Right kidney (tissue), 1 donor: ENCODE results near the gene GLRX.
"Not testable (repeated sequence)": the region's sequence is repeated elsewhere in the genome, so short reads cannot be mapped to it uniquely, and the experiment has no call there.

Experiments used
- DNase-seq: peaks from one replicate; pipeline ENCODE4 v3.0.0-alpha.2; 2016

The GLRX gene

GRCh38 chr5:95856501-95856981 lies 34.0 kb upstream of the GLRX start:
- DNase-seq, result no peak

GRCh38 chr5:95853490-95853889 lies 31.0 kb upstream of the GLRX start:
- DNase-seq, result no peak

DNA sequence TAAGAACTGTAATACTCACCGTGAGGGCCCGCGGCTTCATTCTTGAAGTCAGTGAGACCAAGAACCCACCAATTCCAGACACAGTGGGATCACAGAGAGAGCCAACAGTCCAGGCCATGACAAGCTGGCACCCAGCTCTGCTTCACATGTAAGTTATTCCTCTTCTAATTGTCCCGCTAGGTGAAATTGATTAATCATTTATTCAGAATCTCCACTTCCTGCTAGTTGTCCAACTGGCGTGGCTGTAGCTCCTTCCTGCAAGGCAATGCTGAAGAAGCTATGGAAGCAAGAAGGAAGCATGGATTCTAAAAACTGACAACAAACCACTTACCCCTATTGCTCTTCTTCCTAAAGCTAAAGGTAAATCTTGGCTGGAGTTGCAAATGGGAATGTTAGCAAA lies 30.0 kb upstream of the GLRX start:
- no peak for DNase-seq

DNA sequence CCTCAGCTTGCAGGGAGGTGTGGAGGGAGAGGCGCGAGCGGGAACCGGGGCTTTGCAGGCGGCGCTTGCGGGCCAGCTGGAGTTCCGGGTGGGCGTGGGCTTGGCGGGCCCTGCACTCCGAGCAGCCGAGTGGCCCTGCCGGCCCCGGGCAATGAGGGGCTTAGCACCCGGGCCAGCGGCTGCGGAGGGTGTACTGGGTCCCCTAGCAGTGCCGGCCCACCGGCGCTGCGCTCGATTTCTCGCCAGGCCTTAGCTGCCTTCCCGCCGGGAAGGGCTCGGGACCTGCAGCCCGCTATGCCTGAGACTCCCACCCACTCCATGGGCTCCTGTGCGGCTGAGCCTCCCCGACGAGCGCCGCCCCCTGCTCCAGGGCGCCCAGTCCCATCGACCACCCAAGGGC lies 28.6 kb upstream of the GLRX start:
- DNase-seq, result not testable (repeated sequence)

- DNase-seq, result no peak
These were observed 27.9 kb upstream of the GLRX start for GRCh38 chr5:95850391-95850894.

DNA sequence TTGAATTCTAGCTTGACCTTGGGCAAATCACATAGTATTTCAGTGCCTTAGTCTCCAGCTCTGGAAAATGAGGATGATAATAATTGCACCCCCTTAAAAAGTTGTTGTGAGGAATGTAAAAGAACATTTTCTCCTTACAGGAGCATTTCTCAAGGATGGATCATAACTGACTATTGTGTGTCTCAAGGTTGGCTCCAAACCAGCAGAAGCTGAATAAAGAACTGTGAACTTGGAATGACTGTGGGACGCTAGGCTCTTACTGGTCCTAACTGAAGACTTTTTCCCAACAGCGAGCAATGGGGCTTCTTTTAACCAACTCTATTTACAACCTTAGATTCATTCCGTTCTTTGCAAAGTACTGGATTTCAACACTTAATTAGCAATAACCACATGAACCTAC lies 26.2 kb upstream of the GLRX start:
- DNase-seq, result no peak

DNA sequence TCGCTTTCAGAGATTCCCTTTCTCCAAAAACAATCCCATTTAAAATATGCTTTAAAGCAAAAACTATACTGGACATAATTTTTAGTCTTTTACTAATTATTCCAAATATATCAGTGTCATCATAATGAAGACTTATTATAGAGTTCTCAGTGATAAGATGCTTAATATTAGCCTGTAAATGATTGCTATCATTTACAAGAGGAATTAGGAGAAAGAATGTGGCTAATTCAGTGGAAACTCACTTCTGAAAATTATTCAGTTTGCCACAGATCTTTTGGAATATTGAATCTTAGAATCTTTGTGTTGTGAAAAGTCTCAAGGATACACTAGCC lies 24.7 kb upstream of the GLRX start:
- no peak for DNase-seq

- no peak for DNase-seq
These were observed 24.2 kb upstream of the GLRX start for GRCh38 chr5:95846554-95847260.

DNA sequence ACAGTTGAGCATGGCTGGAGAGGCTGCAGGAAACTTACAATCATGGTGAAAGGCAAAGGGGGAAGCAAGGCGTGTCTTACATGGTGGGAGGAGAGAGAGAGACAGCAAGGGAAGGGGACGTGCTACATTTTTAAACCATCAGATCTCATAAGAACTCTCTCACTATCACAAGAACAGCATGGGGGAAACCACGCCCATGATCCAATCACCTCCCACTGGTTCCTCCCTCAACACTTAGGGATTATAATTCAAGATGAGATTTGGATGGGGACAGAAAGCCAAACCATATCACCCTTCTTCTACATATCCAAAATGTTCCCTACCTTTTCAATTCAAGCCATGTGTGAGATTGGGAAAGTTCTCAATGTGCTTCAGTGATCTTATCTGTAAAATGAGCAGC lies 22.9 kb upstream of the GLRX start:
- DNase-seq, result no peak

- no peak for DNase-seq
These were observed 21.3 kb upstream of the GLRX start for GRCh38 chr5:95843733-95844223.

- DNase-seq, result no peak
These were observed 20.5 kb upstream of the GLRX start for GRCh38 chr5:95842854-95843544.

DNA sequence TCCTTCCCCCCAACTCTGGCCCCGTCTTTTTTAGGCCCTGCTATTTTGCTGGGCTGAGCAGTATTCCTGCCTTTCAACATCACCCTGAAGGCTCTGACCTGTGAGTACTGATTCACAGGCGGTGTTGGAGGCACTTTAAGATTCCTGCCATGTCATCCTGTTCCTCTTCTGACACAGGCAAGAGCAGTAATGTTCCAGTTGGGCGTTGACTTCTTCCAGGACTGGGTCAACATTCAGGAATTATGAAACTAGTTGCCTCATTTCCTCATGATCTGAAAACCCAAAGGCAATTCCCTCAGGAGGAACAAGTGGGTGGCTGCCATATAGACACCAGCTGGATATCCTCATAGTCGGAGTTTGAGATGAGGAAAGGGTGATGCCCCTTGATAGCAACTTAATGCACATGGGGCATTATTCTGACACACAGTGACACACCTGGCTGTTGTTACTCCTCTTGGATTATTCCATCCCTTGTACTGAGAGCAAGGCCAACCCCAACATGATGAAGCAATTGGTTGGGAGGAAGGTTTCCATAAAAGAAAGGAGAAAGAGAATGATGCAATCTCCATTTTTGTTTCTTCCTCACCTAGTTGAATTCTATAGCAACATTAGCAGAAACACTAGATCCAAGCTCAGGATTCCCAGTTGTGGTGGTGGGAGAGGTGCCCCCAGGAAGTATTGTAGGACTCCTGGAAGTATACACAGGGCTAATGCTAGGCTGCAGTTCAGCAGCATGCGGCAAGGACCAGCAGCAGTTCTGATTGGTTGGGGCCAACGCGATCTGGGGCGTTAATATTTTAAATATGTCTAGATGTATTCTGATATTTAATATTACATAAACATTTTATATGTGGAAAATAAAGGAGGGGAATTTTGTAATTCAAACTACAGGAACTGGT lies 19.6 kb upstream of the GLRX start:
- DNase-seq, result no peak

GRCh38 chr5:95840956-95841705 lies 18.6 kb upstream of the GLRX start:
- no peak for DNase-seq

DNA sequence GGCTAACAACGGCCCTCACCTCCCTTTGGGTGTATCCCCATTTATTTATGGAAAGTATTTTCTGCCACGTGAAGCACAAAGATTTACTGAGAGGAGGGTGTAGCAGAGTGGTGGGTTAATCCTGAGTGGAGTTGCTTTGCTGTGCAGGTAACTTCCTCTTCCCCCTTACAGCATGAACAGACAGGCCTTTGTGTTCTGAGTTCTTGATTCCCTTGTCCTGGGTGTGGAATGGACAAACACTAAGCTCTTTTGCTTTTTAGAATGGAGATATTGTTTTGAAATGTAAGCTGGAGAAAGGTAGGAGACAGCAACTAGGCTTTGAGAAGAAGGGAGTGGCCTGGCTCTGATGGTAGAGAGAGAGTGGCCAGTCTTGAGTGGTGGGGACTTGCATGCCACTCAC lies 17.1 kb upstream of the GLRX start:
- no peak for DNase-seq

DNA sequence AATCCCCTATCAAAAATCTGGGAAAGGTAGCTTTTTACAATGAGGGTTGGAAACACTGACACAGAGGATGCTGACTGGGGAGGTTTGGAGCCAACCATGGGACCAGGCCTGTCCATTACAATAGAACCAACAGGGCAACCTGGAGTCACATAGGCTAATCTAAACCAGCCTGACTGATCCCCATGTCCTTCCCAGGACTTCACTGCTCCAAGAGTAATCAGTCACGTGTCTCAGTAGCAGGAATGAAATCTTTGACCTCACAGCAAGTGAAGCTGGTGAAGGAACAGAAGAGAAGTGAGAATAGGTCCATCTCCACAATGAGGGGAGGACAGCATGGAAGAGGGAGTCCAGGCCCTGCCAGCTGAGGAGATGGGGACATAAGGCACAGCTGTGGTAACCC lies 16.0 kb upstream of the GLRX start:
- DNase-seq, result no peak

DNA sequence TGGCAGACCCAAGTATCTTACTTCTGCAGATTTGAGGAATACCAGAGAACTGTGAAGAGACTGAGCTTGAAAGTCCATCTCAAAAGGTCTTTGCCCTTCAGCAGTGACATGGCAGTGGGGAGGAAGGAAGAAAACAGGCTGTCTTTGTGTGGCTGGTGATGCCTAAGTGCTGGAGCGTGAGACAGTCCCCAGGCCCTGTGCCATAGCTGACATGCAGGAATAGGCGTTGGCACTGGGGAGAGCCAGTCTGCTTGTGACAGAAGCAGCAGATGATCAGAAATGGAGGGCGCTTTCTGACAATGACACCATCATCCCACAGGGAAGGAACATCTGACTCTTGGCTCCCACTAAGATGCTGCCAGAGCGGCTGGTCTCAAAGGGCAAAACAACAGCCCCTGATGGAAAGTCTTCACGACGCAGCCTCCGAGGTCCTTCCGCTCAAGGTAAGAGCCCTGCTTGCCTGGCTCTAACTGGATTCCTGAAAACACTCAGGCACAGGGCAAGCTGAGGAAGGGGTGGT lies 15.5 kb upstream of the GLRX start:
- DNase-seq, result no peak

GRCh38 chr5:95837492-95837891 lies 15.0 kb upstream of the GLRX start:
- DNase-seq, result no peak

DNA sequence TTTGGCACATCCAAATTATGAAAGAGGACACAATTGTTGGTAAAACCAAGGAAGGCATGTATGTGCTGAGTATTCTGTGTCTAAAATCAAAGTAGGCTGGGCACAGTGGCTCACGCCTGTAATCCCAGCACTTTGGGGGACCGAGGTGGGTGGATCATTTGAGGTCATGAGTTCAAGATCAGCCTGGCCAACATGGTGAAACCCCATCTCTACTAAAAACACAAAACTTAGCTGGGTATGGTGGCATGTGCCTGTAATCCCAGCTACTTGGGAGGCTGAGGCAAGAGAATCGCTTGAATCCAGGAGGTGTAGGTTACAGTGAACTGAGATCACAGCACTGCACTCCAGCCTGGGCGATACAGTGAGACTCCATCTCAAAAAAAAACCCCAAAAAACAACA lies 14.4 kb upstream of the GLRX start:
- not testable (repeated sequence) for DNase-seq

DNA sequence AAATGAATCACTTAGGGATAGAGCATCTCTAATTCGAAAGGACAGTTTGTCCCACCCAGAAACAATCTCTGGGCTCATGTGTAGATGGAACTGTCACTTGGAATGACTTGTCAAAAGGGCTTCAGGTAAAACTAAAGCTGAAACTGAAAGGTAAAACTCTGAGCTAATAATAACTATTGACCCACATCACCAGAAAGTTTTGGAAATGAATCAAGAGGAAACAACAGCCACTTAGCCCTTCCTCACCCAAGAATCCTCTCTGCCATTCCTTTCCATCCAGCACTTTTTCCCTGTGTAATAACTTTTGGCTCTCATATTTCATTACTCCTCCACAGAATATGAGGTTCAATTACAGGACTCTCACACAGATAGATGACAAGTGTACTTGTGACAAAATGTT lies 14.0 kb upstream of the GLRX start:
- DNase-seq, result no peak

DNA sequence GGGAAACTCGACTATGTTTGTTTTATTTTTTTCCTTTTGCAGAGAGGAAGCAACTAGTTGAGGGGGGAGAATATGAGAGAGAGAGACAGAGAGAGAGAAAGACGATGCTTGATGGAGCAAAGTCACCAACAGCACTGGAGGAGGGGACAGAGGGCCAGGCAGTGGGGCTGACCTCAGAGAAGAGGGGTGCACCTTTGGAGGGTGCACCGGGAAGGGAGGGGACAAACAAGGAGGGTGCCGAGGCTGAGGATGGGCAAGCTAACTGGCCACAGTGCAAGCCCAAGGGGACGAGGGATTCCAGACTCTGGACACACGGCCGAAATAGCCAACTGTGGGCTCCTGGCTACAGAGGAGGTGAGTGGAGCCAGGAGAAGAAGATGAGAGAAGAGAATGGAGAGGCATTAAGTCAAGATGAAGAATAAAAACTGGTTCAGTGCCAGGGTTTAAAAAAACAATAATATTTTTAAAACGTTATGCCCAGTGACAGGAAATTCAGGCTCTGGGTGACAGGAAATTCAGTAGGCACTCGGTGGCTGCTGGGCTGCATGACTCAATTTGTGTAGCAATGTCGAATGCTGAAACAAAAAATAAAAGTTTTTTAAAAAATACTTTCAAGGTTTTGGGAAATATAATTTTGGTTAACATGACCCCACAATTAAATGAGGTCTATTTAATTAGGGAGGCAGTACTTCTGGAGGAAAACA lies 13.3 kb upstream of the GLRX start:
- no peak for DNase-seq

DNA sequence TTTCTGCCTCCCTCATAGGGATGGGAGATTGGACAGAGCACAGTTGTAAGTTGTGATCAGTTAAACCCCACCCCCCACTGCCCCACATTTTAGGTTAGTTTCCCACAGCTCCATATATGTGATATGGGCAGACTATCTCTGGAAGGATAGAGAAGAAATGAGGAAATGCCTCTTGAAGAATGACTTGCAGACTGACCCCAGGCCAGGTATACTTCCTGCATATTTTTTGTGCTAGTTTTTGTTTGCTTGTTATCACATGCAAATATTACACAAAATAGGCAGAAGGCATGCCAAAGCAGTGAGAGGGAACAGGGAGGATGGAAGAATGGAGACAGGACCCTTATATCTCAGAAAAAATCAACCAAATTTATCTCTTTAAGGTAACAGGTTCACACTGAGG lies 10.1 kb upstream of the GLRX start:
- DNase-seq, result no peak
